K562 (cell line): Measurements from ENCODE around the gene BRD7. TPM values are rescaled to one million over a fixed set of nuclear protein-coding genes. Genes with fewer than 3 reads are reported as not detected.

Experiments used
- ARHGAP35 ChIP-seq: fragments of 450-650 bp; IDR thresholded peaks from 2 replicates; pipeline ENCODE4 v1.6.1; 2018; ENCODE audit not compliant: partially characterized antibody
- ARID1B ChIP-seq: fragments of 450-650 bp; IDR thresholded peaks from 2 replicates; pipeline ENCODE4 v1.6.1; 2016; ENCODE audit warnings: antibody characterized with exemption, mild to moderate bottlenecking, inconsistent platforms
- BHLHE40 ChIP-seq: IDR thresholded peaks from 2 replicates; pipeline ENCODE4 v1.6.1; 2011; ENCODE audit warnings: low read length, improper control_type of control experiment
- DDX20 ChIP-seq: fragments of 450-650 bp; IDR thresholded peaks from 2 replicates; pipeline ENCODE4 v1.6.1; 2016; ENCODE audit warnings: missing genetic modification characterization, low read depth, mild to moderate bottlenecking, missing compliant biosample characterization, moderate library complexity
- DPF2 ChIP-seq: fragments of 450-650 bp; IDR thresholded peaks from 2 replicates; pipeline ENCODE4 v1.6.1; 2016
- GABPA ChIP-seq: fragments of 200-800 bp; sonication (Bioruptor generic); conservative IDR thresholded peaks from 2 replicates; pipeline ENCODE4 v1.6.1; 2016; ENCODE audit warnings: low read depth, missing genetic modification characterization, missing compliant biosample characterization
- HDAC2 ChIP-seq: fragments of 450-650 bp; IDR thresholded peaks from 2 replicates; pipeline ENCODE4 v1.6.1; 2016; ENCODE audit warnings: mild to moderate bottlenecking
- HMGN3 ChIP-seq: IDR thresholded peaks from 2 replicates; pipeline ENCODE4 v1.6.1; 2011; ENCODE audit warnings: borderline replicate concordance, low read depth, mild to moderate bottlenecking, mixed read lengths, low read length; ENCODE audit not compliant: insufficient read length; ENCODE audit errors: extremely low read depth
- ID3 ChIP-seq, 2 experiments: fragments of 250-450 bp in 1 of 2; fragments of 450-650 bp in 1 of 2; sonication (Bioruptor Pico) in 1 of 2; IDR thresholded peaks; 2 replicates each; pipeline versions ENCODE4 v1.6.1 to v1.8.0; 2016 to 2021; ENCODE audit warnings: mild to moderate bottlenecking in 2 of 2, moderate library complexity in 2 of 2, missing compliant biosample characterization in 1 of 2, missing genetic modification characterization in 1 of 2
- MTA2 ChIP-seq: fragments of 450-650 bp; IDR thresholded peaks from 2 replicates; pipeline ENCODE4 v1.6.1; 2016; ENCODE audit warnings: low read depth
- MYNN ChIP-seq, 2 experiments: sonication (generic); formaldehyde crosslinking in 1 of 2; IDR thresholded peaks; 2 replicates each; pipeline versions ENCODE4 v1.5.0 to v1.6.1; 2016 to 2020; ENCODE audit warnings: antibody characterized with exemption in 1 of 2, missing genetic modification reagents in 1 of 2
- NCOA1 ChIP-seq: fragments of 450-650 bp; IDR thresholded peaks from 2 replicates; pipeline ENCODE4 v1.6.1; 2016; ENCODE audit warnings: low read depth
- PHF21A ChIP-seq: fragments of 450-650 bp; IDR thresholded peaks from 2 replicates; pipeline ENCODE4 v1.6.1; 2017; ENCODE audit warnings: low read depth, borderline replicate concordance
- SMAD4 ChIP-seq: fragments of 250-450 bp; sonication (Bioruptor Pico); conservative IDR thresholded peaks from 2 replicates; pipeline ENCODE4 v1.8.0; 2021; ENCODE audit warnings: inconsistent platforms, mild to moderate bottlenecking, moderate library complexity
- SMC3 ChIP-seq: conservative IDR thresholded peaks from 2 replicates; pipeline ENCODE4 v1.6.1; 2011; ENCODE audit warnings: low read depth, low read length, improper control_type of control experiment; ENCODE audit not compliant: insufficient read depth
- XRCC3 ChIP-seq: fragments of 450-650 bp; IDR thresholded peaks from 2 replicates; pipeline ENCODE4 v1.6.1; 2017; ENCODE audit warnings: mild to moderate bottlenecking, moderate library complexity
- ZBTB17 ChIP-seq: fragments of 450-650 bp; formaldehyde crosslinking; IDR thresholded peaks from 2 replicates; pipeline ENCODE4 v1.4.0; 2020; ENCODE audit warnings: mild to moderate bottlenecking
- ZBTB7A ChIP-seq: IDR thresholded peaks from 2 replicates; pipeline ENCODE4 v1.6.1; 2011; ENCODE audit warnings: low read depth, mild to moderate bottlenecking, low read length, moderate library complexity, borderline replicate concordance; ENCODE audit not compliant: control insufficient read depth
- ZEB2 ChIP-seq: fragments of 450-650 bp; IDR thresholded peaks from 2 replicates; pipeline ENCODE4 v1.6.1; 2016
- ZNF354B ChIP-seq: fragments of 250-450 bp; sonication (Bioruptor Pico); IDR thresholded peaks from 2 replicates; pipeline ENCODE4 v1.4.0; 2020
- ZNF445 ChIP-seq: fragments of 250-450 bp; sonication (Bioruptor Pico); IDR thresholded peaks from 2 replicates; pipeline ENCODE4 v1.4.0; 2020; ENCODE audit warnings: low read depth, mild to moderate bottlenecking, moderate library complexity
- ZNF766 ChIP-seq: fragments of 200-800 bp; sonication (Bioruptor generic); conservative IDR thresholded peaks from 2 replicates; pipeline ENCODE4 v1.6.1; 2016; ENCODE audit warnings: missing genetic modification characterization, missing compliant biosample characterization
- polyA plus RNA-seq, 8 experiments: library from polyadenylated mRNA; depleted of rRNA in 4 of 8; stranded (reverse) in 5 of 8; unstranded in 3 of 8; fragments of >200 nt; fragmentation: Nextera tagmentation in 2 of 8; fragmentation: Illumina TruSeq in 1 of 8; extraction: Ambion mirVana in 2 of 8; extraction: Trizol in 1 of 8; gene quantifications; 2 replicates each; pipeline versions ENCODE4 v1.2.1 to v1.2.3, GENCODE V29; 2011 to 2014; ENCODE audit warnings: inconsistent platforms in 1 of 8, missing spikeins in 1 of 8
- total RNA-seq, 7 experiments: library from RNA; depleted of rRNA in 6 of 7; stranded (reverse); fragments of >200 nt in 6 of 7; fragmentation: Illumina TruSeq in 2 of 7; extraction: Trizol in 2 of 7; gene quantifications; 2 replicates each; pipeline versions ENCODE4 v1.2.1 to v1.2.3, GENCODE V29; 2011 to 2021; ENCODE audit warnings: low replicate concordance in 1 of 7
- TF ChIP-seq, protein P1 (sequence below): sonication (generic); formaldehyde crosslinking; IDR thresholded peaks from 2 replicates; pipeline ENCODE4 v1.8.0; 2022; ENCODE audit warnings: mild to moderate bottlenecking, missing genetic modification reagents
- TF ChIP-seq, protein P2 (sequence below): sonication (generic); formaldehyde crosslinking; IDR thresholded peaks from 2 replicates; pipeline ENCODE4 v1.8.0; 2022; ENCODE audit warnings: missing genetic modification reagents, mild to moderate bottlenecking, moderate library complexity, borderline replicate concordance
- TF ChIP-seq, protein P3 (sequence below): fragments of 200-800 bp; sonication (Bioruptor generic); IDR thresholded peaks from 2 replicates; pipeline ENCODE4 v1.6.1; 2017; ENCODE audit warnings: missing genetic modification characterization, missing compliant biosample characterization

The BRD7 gene
- total and polyA plus RNA-seq, 9 of the 15 experiments (the other 6 are each of a cell fraction or from before 2014, with no cell fraction given), result 20.6 to 101 (median 68.7) TPM

DNA sequence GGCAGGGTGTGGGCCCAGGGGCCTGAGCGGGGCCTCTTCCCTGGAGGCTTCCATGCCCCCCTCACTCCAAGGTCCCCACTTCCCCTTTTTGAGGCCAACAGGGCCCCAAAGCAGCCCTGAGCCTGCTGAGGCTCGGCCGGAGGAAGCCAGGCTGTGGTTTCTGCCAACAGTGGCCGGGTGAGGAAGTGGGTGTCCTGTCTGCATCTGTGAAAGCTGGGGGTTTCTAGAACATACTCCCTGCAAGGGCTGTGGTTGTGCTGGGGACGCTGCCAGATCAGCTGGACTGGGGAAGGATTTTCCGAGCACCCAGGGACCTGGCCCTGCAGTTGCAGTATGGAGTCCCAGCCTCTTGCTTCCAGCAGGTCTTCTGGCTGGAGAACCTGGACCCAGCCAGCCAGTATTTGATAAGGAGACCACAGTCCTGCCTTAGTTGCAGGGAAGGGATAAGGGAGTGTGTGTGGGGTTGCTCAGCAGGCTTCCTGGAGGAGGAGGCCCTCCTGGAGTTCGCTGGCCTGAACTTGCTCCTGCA is 86.7 kb downstream of the BRD7 start (continued):
- TF ChIP-seq ZEB2, result no peak
- no peak for TF ChIP-seq PHF21A
- TF ChIP-seq ZBTB7A, result peak; percentile 53; the same call in 1 of the 2 replicates
- no peak for TF ChIP-seq DDX20 (tag)
- TF ChIP-seq HDAC2, result no peak
- no peak for TF ChIP-seq DPF2
- no peak for TF ChIP-seq NCOA1
- TF ChIP-seq SMAD4 (CRISPR knock-in tag), result no peak; the same call in 1 of the 2 replicates
- TF ChIP-seq BHLHE40, result 0 out of 2 replicates have a peak, but pooled peaks have one; percentile 15
- peak; percentile 42; the same call in 1 of the 2 replicates for TF ChIP-seq ZBTB17
- TF ChIP-seq ID3 (CRISPR knock-in tag; IDR thresholded peaks at IDR 0.05), result no peak
- TF ChIP-seq ID3 (tag; IDR thresholded peaks at IDR 0.05), result no peak
- TF ChIP-seq ZNF354B (CRISPR knock-in tag), result no peak
- no peak for TF ChIP-seq ZNF445
- TF ChIP-seq ARID1B, result peak; percentile 20; the same call in 1 of the 2 replicates
- no peak for TF ChIP-seq MTA2
- TF ChIP-seq HMGN3, result peak; percentile 27
- TF ChIP-seq ZNF766 (CRISPR knock-in tag), result 0 out of 2 replicates have a peak, but pooled peaks have one; percentile 69
- TF ChIP-seq, protein P1, sequence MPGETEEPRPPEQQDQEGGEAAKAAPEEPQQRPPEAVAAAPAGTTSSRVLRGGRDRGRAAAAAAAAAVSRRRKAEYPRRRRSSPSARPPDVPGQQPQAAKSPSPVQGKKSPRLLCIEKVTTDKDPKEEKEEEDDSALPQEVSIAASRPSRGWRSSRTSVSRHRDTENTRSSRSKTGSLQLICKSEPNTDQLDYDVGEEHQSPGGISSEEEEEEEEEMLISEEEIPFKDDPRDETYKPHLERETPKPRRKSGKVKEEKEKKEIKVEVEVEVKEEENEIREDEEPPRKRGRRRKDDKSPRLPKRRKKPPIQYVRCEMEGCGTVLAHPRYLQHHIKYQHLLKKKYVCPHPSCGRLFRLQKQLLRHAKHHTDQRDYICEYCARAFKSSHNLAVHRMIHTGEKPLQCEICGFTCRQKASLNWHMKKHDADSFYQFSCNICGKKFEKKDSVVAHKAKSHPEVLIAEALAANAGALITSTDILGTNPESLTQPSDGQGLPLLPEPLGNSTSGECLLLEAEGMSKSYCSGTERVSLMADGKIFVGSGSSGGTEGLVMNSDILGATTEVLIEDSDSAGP, result no peak
- TF ChIP-seq GABPA, result 0 out of 2 replicates have a peak, but pooled peaks have one; percentile 21
- no peak for TF ChIP-seq XRCC3
- no peak for TF ChIP-seq ARHGAP35
- TF ChIP-seq, protein P2, sequence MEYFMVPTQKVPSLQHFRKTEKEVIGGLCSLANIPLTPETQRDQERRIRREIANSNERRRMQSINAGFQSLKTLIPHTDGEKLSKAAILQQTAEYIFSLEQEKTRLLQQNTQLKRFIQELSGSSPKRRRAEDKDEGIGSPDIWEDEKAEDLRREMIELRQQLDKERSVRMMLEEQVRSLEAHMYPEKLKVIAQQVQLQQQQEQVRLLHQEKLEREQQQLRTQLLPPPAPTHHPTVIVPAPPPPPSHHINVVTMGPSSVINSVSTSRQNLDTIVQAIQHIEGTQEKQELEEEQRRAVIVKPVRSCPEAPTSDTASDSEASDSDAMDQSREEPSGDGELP (CRISPR knock-in tag), result peak; percentile 86
- TF ChIP-seq MYNN (IDR thresholded peaks at IDR 0.05), result peak; percentile 36; the same call in 1 of the 2 replicates
- no peak for TF ChIP-seq MYNN (CRISPR knock-in tag; IDR thresholded peaks at IDR 0.05)
- TF ChIP-seq, protein P3, sequence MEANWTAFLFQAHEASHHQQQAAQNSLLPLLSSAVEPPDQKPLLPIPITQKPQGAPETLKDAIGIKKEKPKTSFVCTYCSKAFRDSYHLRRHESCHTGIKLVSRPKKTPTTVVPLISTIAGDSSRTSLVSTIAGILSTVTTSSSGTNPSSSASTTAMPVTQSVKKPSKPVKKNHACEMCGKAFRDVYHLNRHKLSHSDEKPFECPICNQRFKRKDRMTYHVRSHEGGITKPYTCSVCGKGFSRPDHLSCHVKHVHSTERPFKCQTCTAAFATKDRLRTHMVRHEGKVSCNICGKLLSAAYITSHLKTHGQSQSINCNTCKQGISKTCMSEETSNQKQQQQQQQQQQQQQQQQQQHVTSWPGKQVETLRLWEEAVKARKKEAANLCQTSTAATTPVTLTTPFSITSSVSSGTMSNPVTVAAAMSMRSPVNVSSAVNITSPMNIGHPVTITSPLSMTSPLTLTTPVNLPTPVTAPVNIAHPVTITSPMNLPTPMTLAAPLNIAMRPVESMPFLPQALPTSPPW (CRISPR knock-in tag), result peak; percentile 91
- no peak for TF ChIP-seq SMC3
